Measurements from ENCODE around the gene ELOVL1.
"Not testable (repeated sequence)": the region's sequence is repeated elsewhere in the genome, so short reads cannot be mapped to it uniquely, and the experiment has no call there.

DNA sequence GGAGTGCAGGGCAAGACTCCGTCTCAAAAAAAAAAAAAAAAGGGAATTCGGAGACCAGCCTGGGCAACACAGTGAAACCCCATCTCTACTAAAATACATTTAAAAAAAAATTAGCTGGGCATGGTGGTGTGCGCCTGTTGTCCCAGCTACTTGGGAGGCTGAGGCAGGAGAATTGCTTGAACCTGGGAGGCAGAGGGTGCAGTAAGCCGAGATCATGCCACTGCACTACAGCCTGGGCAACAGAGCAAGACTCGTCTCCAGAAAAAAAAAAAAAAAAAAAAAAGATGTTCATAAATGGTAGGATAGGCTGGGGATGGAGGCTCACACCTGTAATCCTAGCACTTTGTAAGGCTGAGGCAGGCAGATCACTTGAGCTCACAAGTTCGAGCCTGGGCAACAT is 2.0 kb upstream of the ELOVL1 start:
- not testable (repeated sequence) for TF ChIP-seq SMC3 (IDR thresholded peaks at IDR 0.05); POLR2A (IDR thresholded peaks at IDR 0.05; ENCODE audit: low read length); NPAS2 (CRISPR knock-in tag; IDR thresholded peaks at IDR 0.05; ENCODE audit: borderline replicate concordance); POLR2AphosphoS2 (conservative IDR thresholded peaks at IDR 0.05; ENCODE audit: low read length); RFX5 (IDR thresholded peaks at IDR 0.05); EP300 (IDR thresholded peaks at IDR 0.05); NR3C1 (IDR thresholded peaks at IDR 0.05); FOSB (CRISPR knock-in tag; IDR thresholded peaks at IDR 0.05); REST (IDR thresholded peaks at IDR 0.05); CBX2 (IDR thresholded peaks at IDR 0.05; ENCODE audit: borderline replicate concordance, low read depth)
- TF ChIP-seq, protein P1, sequence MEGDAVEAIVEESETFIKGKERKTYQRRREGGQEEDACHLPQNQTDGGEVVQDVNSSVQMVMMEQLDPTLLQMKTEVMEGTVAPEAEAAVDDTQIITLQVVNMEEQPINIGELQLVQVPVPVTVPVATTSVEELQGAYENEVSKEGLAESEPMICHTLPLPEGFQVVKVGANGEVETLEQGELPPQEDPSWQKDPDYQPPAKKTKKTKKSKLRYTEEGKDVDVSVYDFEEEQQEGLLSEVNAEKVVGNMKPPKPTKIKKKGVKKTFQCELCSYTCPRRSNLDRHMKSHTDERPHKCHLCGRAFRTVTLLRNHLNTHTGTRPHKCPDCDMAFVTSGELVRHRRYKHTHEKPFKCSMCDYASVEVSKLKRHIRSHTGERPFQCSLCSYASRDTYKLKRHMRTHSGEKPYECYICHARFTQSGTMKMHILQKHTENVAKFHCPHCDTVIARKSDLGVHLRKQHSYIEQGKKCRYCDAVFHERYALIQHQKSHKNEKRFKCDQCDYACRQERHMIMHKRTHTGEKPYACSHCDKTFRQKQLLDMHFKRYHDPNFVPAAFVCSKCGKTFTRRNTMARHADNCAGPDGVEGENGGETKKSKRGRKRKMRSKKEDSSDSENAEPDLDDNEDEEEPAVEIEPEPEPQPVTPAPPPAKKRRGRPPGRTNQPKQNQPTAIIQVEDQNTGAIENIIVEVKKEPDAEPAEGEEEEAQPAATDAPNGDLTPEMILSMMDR (IDR thresholded peaks at IDR 0.05), result not testable (repeated sequence)

Measured in A549 (cell line).